HEK293 (cell line): ENCODE results near the gene KLK11.
A peak's percentile ranks its signal among the peaks of the same experiment; 100 is the strongest.

Experiments
- CTCF ChIA-PET: fragments of 350-600 bp; formaldehyde crosslinking; extraction: SDS; loops from one replicate; lab custom pipeline; 2021; ENCODE audit warnings: antibody characterized with exemption; lab: Yijun Ruan, JAX
- POLR2A ChIA-PET: fragments of 300-600 bp; formaldehyde crosslinking; extraction: SDS; loops from one replicate; lab custom pipeline; 2020; ENCODE audit warnings: antibody characterized with exemption, inconsistent platforms; lab: Yijun Ruan, JAX
- H3K27ac ChIP-seq: fragments of 200-500 bp; sonication (Bioruptor generic); 2 replicates; pipeline ENCODE4 v1.5.1; 2014; ENCODE audit warnings: low read depth, low read length, control low read depth, inconsistent platforms; ENCODE audit errors: extremely low read depth
- H3K36me3 ChIP-seq, 2 experiments: fragments of 200-500 bp in 1 of 2; sonication (Bioruptor generic) in 1 of 2; 1 replicate in 1 of 2; 2 replicates in 1 of 2; pipeline ENCODE4 v1.5.1; 2014 to 2017; ENCODE audit warnings: inconsistent platforms in 2 of 2, low read length in 2 of 2; ENCODE audit not compliant: control insufficient read depth in 2 of 2, insufficient read depth in 1 of 2
- H3K4me1 ChIP-seq: fragments of 200-500 bp; sonication (Bioruptor generic); 2 replicates; pipeline ENCODE4 v1.5.1; 2014; ENCODE audit warnings: mild to moderate bottlenecking, low read length, inconsistent platforms; ENCODE audit not compliant: control insufficient read depth, insufficient read depth
- H3K4me3 ChIP-seq: 2 replicates; pipeline ENCODE4 v1.5.1; 2011; ENCODE audit warnings: low read depth, mild to moderate bottlenecking, control low read depth, low read length, moderate library complexity
- H3K9me3 ChIP-seq: fragments of 200-500 bp; sonication (Bioruptor generic); 2 replicates; pipeline ENCODE4 v1.5.1; 2014; ENCODE audit warnings: low read depth, low read length, inconsistent platforms; ENCODE audit not compliant: control insufficient read depth, insufficient read depth
- BCL11A ChIP-seq: fragments of 450-650 bp; formaldehyde crosslinking; IDR thresholded peaks from 2 replicates; pipeline ENCODE4 v1.5.1; 2016; ENCODE audit warnings: low read depth, missing biosample characterization, missing genetic modification characterization
- KLF1 ChIP-seq: fragments of 450-650 bp; formaldehyde crosslinking; IDR thresholded peaks from 2 replicates; pipeline ENCODE4 v1.5.1; 2016; ENCODE audit warnings: missing biosample characterization, missing genetic modification characterization
- KLF10 ChIP-seq: fragments of 450-650 bp; IDR thresholded peaks from 2 replicates; pipeline ENCODE4 v1.5.1; 2018; ENCODE audit warnings: missing biosample characterization, mild to moderate bottlenecking, missing genetic modification characterization
- KLF16 ChIP-seq: fragments of 450-650 bp; formaldehyde crosslinking; IDR thresholded peaks from 2 replicates; pipeline ENCODE4 v1.5.1; 2017; ENCODE audit warnings: missing biosample characterization, missing genetic modification characterization
- MEIS1 ChIP-seq: sonication (generic); formaldehyde crosslinking; IDR thresholded peaks from 2 replicates; pipeline ENCODE4 v1.8.1; 2022; ENCODE audit warnings: missing genetic modification reagents, mild to moderate bottlenecking, borderline replicate concordance
- SP3 ChIP-seq: fragments of 450-650 bp; formaldehyde crosslinking; IDR thresholded peaks from 2 replicates; pipeline ENCODE4 v1.5.1; 2016; ENCODE audit warnings: missing biosample characterization, missing genetic modification characterization
- ZBTB7A ChIP-seq: fragments of 450-650 bp; formaldehyde crosslinking; IDR thresholded peaks from 2 replicates; pipeline ENCODE4 v1.5.1; 2016; ENCODE audit warnings: low read depth, missing biosample characterization, missing genetic modification characterization
- ZFP37 ChIP-seq: fragments of 450-650 bp; formaldehyde crosslinking; IDR thresholded peaks from 2 replicates; pipeline ENCODE4 v1.5.1; 2016; ENCODE audit warnings: missing biosample characterization, missing genetic modification characterization
- ZFP69B ChIP-seq: fragments of 450-650 bp; formaldehyde crosslinking; IDR thresholded peaks from 2 replicates; pipeline ENCODE4 v1.5.1; 2016; ENCODE audit warnings: missing biosample characterization, missing genetic modification characterization
- ZNF155 ChIP-seq: fragments of 450-650 bp; formaldehyde crosslinking; IDR thresholded peaks from 2 replicates; pipeline ENCODE4 v1.5.1; 2016; ENCODE audit warnings: missing biosample characterization, missing genetic modification characterization
- ZNF221 ChIP-seq: fragments of 450-650 bp; formaldehyde crosslinking; IDR thresholded peaks from 2 replicates; pipeline ENCODE4 v1.5.1; 2017; ENCODE audit warnings: missing biosample characterization, missing genetic modification characterization, borderline replicate concordance
- ZNF266 ChIP-seq: fragments of 450-650 bp; formaldehyde crosslinking; IDR thresholded peaks from 2 replicates; pipeline ENCODE4 v1.5.1; 2016; ENCODE audit warnings: missing biosample characterization, missing genetic modification characterization, low read depth
- ZNF280C ChIP-seq: fragments of 450-650 bp; formaldehyde crosslinking; IDR thresholded peaks from 2 replicates; pipeline ENCODE4 v1.5.1; 2016; ENCODE audit warnings: missing biosample characterization, missing genetic modification characterization
- ZNF510 ChIP-seq: fragments of 450-650 bp; formaldehyde crosslinking; IDR thresholded peaks from 2 replicates; pipeline ENCODE4 v1.5.1; 2018; ENCODE audit warnings: mild to moderate bottlenecking, missing genetic modification characterization, missing biosample characterization; ENCODE audit not compliant: insufficient replicate concordance
- ZNF513 ChIP-seq: fragments of 450-650 bp; IDR thresholded peaks from 2 replicates; pipeline ENCODE4 v1.5.1; 2018; ENCODE audit warnings: missing biosample characterization, missing genetic modification characterization
- ZNF514 ChIP-seq: fragments of 450-650 bp; formaldehyde crosslinking; IDR thresholded peaks from 2 replicates; pipeline ENCODE4 v1.5.1; 2016; ENCODE audit warnings: missing biosample characterization, missing genetic modification characterization
- ZNF530 ChIP-seq: fragments of 450-650 bp; formaldehyde crosslinking; IDR thresholded peaks from 2 replicates; pipeline ENCODE4 v1.5.1; 2016; ENCODE audit warnings: low read depth, missing biosample characterization, missing genetic modification characterization
- ZNF623 ChIP-seq: fragments of 450-650 bp; formaldehyde crosslinking; IDR thresholded peaks from 2 replicates; pipeline ENCODE4 v1.5.1; 2016; ENCODE audit warnings: missing biosample characterization, missing genetic modification characterization
- ZNF660 ChIP-seq: fragments of 450-650 bp; IDR thresholded peaks from 2 replicates; pipeline ENCODE4 v1.5.1; 2018; ENCODE audit warnings: missing biosample characterization, mild to moderate bottlenecking, missing genetic modification characterization
- ZNF843 ChIP-seq: fragments of 450-650 bp; formaldehyde crosslinking; IDR thresholded peaks from 2 replicates; pipeline ENCODE4 v1.5.1; 2016; ENCODE audit warnings: missing biosample characterization, missing genetic modification characterization
- ZSCAN4 ChIP-seq: fragments of 450-650 bp; formaldehyde crosslinking; IDR thresholded peaks from 2 replicates; pipeline ENCODE4 v1.5.1; 2017; ENCODE audit warnings: missing biosample characterization, missing genetic modification characterization
- TF ChIP-seq, protein P1 (sequence below): fragments of 450-650 bp; formaldehyde crosslinking; IDR thresholded peaks from 2 replicates; pipeline ENCODE4 v1.5.1; 2016; ENCODE audit warnings: missing biosample characterization, missing genetic modification characterization, low read depth
- TF ChIP-seq, protein P2 (sequence below): fragments of 450-650 bp; formaldehyde crosslinking; IDR thresholded peaks from 2 replicates; pipeline ENCODE4; 2016; ENCODE audit warnings: missing biosample characterization, missing genetic modification characterization

The KLK11 gene

GRCh38 chr19:51003316-51003715 lies 23.1 kb downstream of the KLK11 start:
- no peaks in the 10 kb centered on the region for H3K9me3 ChIP-seq
- POLR2A ChIA-PET: no interaction called here
- H3K4me1 ChIP-seq: no peaks in the 10 kb centered on the region
- CTCF ChIA-PET: interaction anchor here (0.6 kb wide), 2 partner anchors 29 to 81 kb away, joined by 3 read pairs; no protein-coding TSS in a partner anchor
- no peak overlapping the region for H3K27ac ChIP-seq
- no peaks in the 10 kb centered on the region for H3K36me3 ChIP-seq
- H3K4me3 ChIP-seq: no peak overlapping the region
- TF ChIP-seq ZNF623 (tag by site-specific recombination) (no peak), ZNF513 (tag by site-specific recombination) (no peak), MEIS1 (CRISPR knock-in tag) (no peak), ZNF514 (tag by site-specific recombination) (no peak), ZNF530 (tag by site-specific recombination) (no peak), ZFP69B (tag by site-specific recombination) (no peak), KLF16 (tag by site-specific recombination) (no peak)

DNA sequence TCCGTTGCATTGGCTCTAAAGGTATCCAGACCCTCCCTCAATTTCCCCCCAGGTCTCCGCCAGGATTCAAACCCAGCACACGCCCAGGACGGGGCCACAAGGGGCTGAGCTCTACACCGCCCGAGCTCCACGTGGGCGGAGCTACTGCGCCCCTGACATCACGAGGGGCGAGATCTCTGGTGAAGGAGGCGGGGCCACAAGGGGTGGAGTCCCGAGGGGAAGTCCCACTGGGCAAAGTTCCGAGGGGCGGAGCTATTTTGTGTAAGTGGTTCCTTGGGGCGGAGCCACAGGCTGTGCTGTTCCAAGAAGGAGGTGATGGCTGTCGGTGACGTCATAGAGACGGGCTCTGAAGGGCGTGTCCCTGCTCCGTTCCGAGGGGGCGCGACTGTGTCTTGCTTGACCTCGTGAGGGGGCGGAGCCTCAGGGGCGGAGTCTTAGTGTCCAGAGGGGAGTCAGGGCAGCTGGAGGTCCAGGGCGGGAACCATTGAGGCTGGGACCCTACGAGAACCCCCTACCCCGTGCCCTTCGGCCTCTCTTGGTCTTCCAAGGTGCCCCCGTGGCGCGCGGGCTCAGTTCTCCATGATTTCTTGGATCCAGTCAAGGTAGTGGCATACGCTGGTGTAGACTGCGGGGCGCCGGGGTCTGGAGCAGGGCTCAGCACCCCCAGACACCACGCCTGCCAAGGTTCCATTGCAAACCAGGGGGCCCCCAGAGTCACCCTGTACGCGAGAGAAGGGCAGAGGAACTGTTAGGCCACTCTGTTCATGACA lies 23.7 kb downstream of the KLK11 start:
- ChIA-PET POLR2A (interaction anchor here (0.8 to 0.9 kb wide), 2 partner anchors 8 to 15 kb away, joined by 3 to 4 read pairs; no protein-coding TSS in a partner anchor), CTCF (interaction anchor here (0.6 to 0.9 kb wide), 5 partner anchors 19 to 188 kb away, joined by 3 to 4 read pairs (median 3); no protein-coding TSS in a partner anchor)
- H3K4me3 ChIP-seq: no peak overlapping the region
- H3K4me1 ChIP-seq: no peaks in the 10 kb centered on the region
- H3K27ac ChIP-seq: no peak overlapping the region
- H3K36me3 ChIP-seq: no peaks in the 10 kb centered on the region
- TF ChIP-seq KLF1 (peak; percentile 86), ZFP37 (tag by site-specific recombination) (no peak), SP3 (peak; percentile 30; the same call in 1 of the 2 replicates), BCL11A (tag by site-specific recombination) (no peak), KLF10 (peak; percentile 40; the same call in 1 of the 2 replicates)
- TF ChIP-seq, protein P1, sequence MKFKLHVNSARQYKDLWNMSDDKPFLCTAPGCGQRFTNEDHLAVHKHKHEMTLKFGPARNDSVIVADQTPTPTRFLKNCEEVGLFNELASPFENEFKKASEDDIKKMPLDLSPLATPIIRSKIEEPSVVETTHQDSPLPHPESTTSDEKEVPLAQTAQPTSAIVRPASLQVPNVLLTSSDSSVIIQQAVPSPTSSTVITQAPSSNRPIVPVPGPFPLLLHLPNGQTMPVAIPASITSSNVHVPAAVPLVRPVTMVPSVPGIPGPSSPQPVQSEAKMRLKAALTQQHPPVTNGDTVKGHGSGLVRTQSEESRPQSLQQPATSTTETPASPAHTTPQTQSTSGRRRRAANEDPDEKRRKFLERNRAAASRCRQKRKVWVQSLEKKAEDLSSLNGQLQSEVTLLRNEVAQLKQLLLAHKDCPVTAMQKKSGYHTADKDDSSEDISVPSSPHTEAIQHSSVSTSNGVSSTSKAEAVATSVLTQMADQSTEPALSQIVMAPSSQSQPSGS (tag by site-specific recombination): 0 out of 2 replicates have a peak, but pooled peaks have one; percentile 44
- no peaks in the 10 kb centered on the region for H3K9me3 ChIP-seq

DNA sequence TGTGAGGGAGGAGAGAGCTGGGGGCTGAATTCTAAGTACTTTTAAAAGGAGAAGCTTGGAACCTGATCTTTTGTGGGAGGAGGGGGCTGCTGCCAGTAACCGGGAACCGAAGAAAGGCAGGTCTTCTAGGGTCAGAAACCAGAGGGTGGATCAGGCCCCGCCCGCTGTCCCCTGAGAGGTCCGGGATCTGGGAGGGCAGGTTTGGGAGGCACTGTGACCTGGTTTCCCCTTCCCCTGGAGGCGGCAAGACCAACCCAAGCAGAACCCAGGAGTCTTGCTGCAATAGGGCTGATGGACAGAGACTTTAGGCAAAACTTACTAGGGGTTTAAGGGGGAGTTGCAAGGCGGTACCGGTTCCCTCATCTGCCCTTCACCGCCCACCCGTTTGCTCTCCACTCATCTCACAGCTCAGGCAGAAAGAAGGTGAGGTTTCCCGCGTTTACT lies 24.3 kb downstream of the KLK11 start:
- no peaks in the 10 kb centered on the region for H3K4me1 ChIP-seq
- TF ChIP-seq ZNF510 (tag by site-specific recombination) (no peak), ZNF266 (tag by site-specific recombination) (no peak), ZNF280C (tag by site-specific recombination) (no peak), ZSCAN4 (no peak), ZNF843 (tag by site-specific recombination) (no peak), ZNF660 (tag by site-specific recombination) (no peak), ZBTB7A (tag by site-specific recombination) (no peak), ZNF155 (tag by site-specific recombination) (no peak), ZNF221 (tag by site-specific recombination) (no peak)
- TF ChIP-seq, protein P2, sequence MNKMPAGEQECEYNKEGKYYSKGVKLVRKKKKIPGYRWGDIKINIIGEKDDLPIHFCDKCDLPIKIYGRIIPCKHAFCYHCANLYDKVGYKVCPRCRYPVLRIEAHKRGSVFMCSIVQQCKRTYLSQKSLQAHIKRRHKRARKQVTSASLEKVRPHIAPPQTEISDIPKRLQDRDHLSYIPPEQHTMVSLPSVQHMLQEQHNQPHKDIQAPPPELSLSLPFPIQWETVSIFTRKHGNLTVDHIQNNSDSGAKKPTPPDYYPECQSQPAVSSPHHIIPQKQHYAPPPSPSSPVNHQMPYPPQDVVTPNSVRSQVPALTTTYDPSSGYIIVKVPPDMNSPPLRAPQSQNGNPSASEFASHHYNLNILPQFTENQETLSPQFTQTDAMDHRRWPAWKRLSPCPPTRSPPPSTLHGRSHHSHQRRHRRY: no peak
- ChIA-PET POLR2A (interaction anchor here (0.8 to 0.9 kb wide), 2 partner anchors 8 to 16 kb away, joined by 3 to 4 read pairs; no protein-coding TSS in a partner anchor), CTCF (interaction anchor here (0.6 to 1.8 kb wide), 4 partner anchors 15 to 103 kb away, joined by 3 to 7 read pairs (median 4); no protein-coding TSS in a partner anchor)
- H3K27ac ChIP-seq: no peak overlapping the region
- no peaks in the 10 kb centered on the region for H3K36me3 ChIP-seq
- H3K9me3 ChIP-seq: no peaks in the 10 kb centered on the region
- no peak overlapping the region for H3K4me3 ChIP-seq
